Activated T-helper 2 cell treated with anti-CD3 and anti-CD28 coated beads, Interferon-gamma antibody, Interleukin-2, Interleukin-4, amounts not matched to agents 10 μg/mL and 5 μg/mL and 100 μg/mL, durations not matched to agents 14 hours and 24 hours and 36 hours (primary cell): Measurements from ENCODE around the gene PTH2. TPM values are rescaled to one million over a fixed set of nuclear protein-coding genes. Genes with fewer than 3 reads are reported as not detected.
"Not testable (repeated sequence)": the region's sequence is repeated elsewhere in the genome, so short reads cannot be mapped to it uniquely, and the experiment has no call there.

Source experiments
- DNase-seq: peaks from one replicate; pipeline ENCODE4 v3.0.0; 2021; ENCODE audit warnings: low spot score
- H3K27ac Mint-ChIP-seq: one replicate; pipeline ENCODE4 v1.8.0; 2021; ENCODE audit warnings: mixed read lengths
- H3K27me3 Mint-ChIP-seq: one replicate; pipeline ENCODE4 v1.8.0; 2021; ENCODE audit warnings: low read depth, mixed read lengths
- H3K36me3 Mint-ChIP-seq: one replicate; pipeline ENCODE4 v1.8.0; 2021; ENCODE audit warnings: low read depth, mixed read lengths
- H3K4me1 Mint-ChIP-seq: one replicate; pipeline ENCODE4 v1.8.0; 2021; ENCODE audit warnings: low read depth, mixed read lengths
- H3K4me3 Mint-ChIP-seq: one replicate; pipeline ENCODE4 v1.8.0; 2021; ENCODE audit warnings: low read depth, mild to moderate bottlenecking, moderate library complexity, mixed read lengths
- H3K9me3 Mint-ChIP-seq: one replicate; pipeline ENCODE4 v1.8.0; 2021; ENCODE audit warnings: mixed read lengths
- intact Hi-C: fragments of 100-400 bp; cut with micrococcal nuclease; formaldehyde crosslinking; loops from one replicate; pipeline ENCODE4 v1.15.1; 2023
- total RNA-seq: library from RNA; stranded (reverse); gene quantifications from 2 replicates; pipeline ENCODE4 v1.2.3, GENCODE V29; 2022

Gene PTH2
- total RNA-seq, 1 donor from 2014 or later: not detected

DNA sequence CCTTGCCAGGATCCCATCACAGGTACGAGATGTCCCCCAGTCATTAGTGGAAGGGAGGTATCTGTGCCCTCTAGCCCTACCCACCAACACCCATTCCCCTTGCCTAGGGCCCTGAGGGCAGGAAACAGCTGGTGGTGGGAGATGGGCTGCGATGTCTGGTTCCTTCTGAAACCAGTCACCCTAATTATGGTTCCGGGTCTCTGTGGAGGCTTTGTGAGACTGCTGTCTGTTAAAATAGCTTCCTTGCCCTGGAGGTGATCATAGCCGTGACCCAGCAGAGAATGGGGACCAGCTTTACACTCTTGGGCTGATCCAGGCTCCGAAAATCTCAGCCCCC, 35.3 kb upstream of the PTH2 start:
- Mint-ChIP-seq H3K4me3 (no peak overlapping the region), H3K4me1 (peaks cover 6% of the 10 kb centered on the region), H3K9me3 (no peaks in the 10 kb centered on the region), H3K27ac (no peak overlapping the region), H3K27me3 (no peaks in the 10 kb centered on the region), H3K36me3 (peaks cover 16% of the 10 kb centered on the region)
- intact Hi-C loops: no loop called here
- no peak for DNase-seq

DNA sequence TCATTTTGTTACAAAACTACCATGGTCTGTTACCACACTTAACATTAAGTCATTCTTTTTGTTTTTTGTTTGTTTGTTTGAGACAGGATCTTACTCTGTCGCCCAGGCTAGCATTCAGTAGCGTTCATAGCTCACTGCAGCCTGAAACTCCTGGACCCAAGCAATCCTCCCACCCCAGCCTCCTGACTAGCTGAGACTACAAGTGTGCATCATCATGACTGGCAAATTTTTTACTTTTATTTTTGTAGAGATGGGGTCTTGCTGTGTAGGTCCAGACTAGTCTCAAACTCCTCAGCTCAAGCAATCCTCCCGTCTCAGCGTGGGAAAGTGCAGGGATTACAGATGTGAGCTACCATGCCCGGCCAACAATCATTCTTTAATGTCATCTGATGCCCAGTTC, 33.1 kb upstream of the PTH2 start:
- H3K9me3 Mint-ChIP-seq: no peaks in the 10 kb centered on the region
- H3K27ac Mint-ChIP-seq: peak overlapping the region; percentile 38
- peaks cover 18% of the 10 kb centered on the region for H3K4me1 Mint-ChIP-seq
- peaks cover 21% of the 10 kb centered on the region for H3K36me3 Mint-ChIP-seq
- intact Hi-C loops: no loop called here
- H3K27me3 Mint-ChIP-seq: no peaks in the 10 kb centered on the region
- H3K4me3 Mint-ChIP-seq: peak overlapping the region; percentile 17
- no peak for DNase-seq

DNA sequence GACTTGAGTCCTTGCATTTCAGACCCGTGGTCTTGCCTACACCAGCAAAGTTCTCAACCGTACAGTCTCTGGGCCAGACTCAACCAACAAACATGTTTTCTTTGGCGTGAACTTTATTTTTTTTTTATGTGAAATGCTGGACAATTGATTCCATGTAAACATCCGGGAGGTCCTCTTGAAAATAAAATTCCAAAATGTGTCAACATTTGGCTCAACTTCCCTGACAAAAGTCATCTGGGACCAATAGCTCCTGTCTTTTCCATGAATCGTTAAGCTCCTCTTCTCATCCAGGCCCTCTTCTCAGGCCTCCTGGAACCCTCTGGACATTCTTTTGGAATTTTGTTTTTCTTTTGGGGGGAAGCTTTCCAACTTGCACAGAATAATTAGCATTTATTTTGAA, 32.5 kb upstream of the PTH2 start:
- H3K9me3 Mint-ChIP-seq: no peaks in the 10 kb centered on the region
- intact Hi-C loops: no loop called here
- no peak for DNase-seq
- no peak overlapping the region for H3K4me3 Mint-ChIP-seq
- no peaks in the 10 kb centered on the region for H3K27me3 Mint-ChIP-seq
- peaks cover 23% of the 10 kb centered on the region for H3K36me3 Mint-ChIP-seq
- H3K27ac Mint-ChIP-seq: peak overlapping the region; percentile 38
- H3K4me1 Mint-ChIP-seq: peaks cover 18% of the 10 kb centered on the region

DNA sequence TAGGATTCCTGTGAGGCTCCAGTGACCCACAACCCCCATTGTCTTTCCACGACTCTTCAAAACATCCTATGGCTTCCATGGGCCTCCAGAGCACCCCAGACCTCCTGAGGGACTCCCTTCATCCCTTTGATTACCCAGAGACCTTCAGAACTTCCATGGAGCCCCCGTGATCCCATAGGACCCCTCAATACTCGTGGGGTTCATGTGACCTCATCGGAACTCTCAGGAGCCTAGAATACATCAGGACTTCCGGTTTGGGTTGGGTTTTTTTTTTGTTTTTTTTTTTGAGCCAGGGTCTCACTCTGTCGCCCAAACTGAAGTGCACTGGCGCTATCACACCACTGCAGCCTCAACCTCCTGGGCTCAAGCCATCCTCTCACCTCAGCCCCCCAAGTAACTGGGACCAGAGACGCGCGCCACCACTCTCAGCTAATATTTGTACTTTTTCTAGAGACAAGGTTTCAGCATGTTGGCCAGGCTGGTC, 30.6 kb upstream of the PTH2 start:
- DNase-seq: no peak
- no peaks in the 10 kb centered on the region for H3K27me3 Mint-ChIP-seq
- intact Hi-C loops: loop anchor here (1.0 to 5.0 kb wide), 2 partner anchors 16 to 44 kb away; partner anchors contain the start of gene RPS11
- H3K36me3 Mint-ChIP-seq: peaks cover 38% of the 10 kb centered on the region
- H3K4me3 Mint-ChIP-seq: peak overlapping the region; percentile 99
- H3K27ac Mint-ChIP-seq: peak overlapping the region; percentile 100
- no peaks in the 10 kb centered on the region for H3K9me3 Mint-ChIP-seq
- H3K4me1 Mint-ChIP-seq: peaks cover 24% of the 10 kb centered on the region

DNA sequence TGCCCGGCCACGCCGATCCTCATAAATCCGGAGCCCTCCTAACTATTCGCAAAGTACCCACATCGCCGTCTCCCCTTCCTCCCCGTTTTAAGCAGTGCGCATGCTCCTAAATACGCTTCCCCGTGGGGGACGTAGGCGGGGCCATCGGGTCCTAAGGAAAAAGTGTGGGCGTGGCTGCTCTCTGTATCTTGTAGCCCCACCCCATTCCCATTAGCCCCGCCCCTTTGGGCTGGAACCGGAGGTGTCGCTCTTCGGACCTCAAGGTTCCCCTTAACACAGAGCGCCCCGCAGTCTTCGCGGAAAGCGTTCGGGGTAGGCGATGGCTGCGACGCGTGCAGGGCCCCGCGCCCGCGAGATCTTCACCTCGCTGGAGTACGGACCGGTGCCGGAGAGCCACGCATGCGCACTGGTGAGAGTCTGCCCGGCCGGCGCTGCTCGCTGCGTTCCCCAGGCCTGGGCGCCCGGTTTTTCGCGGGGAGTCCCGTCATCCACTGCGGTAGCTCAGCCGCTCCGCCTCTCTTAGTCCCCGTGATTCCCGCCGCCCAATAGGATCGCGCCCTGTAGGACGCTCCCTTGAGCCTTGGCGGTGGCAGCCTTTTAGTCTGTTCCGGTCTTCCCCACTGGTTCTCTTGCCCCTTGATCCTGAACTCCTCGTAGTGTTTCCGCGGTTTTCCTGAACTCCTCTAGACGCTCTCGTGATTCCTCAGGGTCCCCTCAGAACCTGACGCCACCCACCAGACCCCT, 29.9 kb upstream of the PTH2 start, which contains the start of gene ALDH16A1:
TSS of gene ALDH16A1 (plus strand) at position 213 of the 744 bp plus-strand sequence. CDS start at position 320, 107 bp downstream.
- no peaks in the 10 kb centered on the region for H3K27me3 Mint-ChIP-seq
- intact Hi-C loops: loop anchor here (1.0 to 5.0 kb wide), 2 partner anchors 16 to 44 kb away; partner anchors contain the start of gene RPS11
- no peaks in the 10 kb centered on the region for H3K9me3 Mint-ChIP-seq
- peak within 1 kb of the TSS; percentile 99 for H3K4me3 Mint-ChIP-seq
- H3K27ac Mint-ChIP-seq: peak within 1 kb of the TSS; percentile 100
- H3K4me1 Mint-ChIP-seq: peaks cover 29% of the 10 kb centered on the region
- DNase-seq: peak; percentile 98
- H3K36me3 Mint-ChIP-seq: peaks cover 44% of the 10 kb centered on the region

DNA sequence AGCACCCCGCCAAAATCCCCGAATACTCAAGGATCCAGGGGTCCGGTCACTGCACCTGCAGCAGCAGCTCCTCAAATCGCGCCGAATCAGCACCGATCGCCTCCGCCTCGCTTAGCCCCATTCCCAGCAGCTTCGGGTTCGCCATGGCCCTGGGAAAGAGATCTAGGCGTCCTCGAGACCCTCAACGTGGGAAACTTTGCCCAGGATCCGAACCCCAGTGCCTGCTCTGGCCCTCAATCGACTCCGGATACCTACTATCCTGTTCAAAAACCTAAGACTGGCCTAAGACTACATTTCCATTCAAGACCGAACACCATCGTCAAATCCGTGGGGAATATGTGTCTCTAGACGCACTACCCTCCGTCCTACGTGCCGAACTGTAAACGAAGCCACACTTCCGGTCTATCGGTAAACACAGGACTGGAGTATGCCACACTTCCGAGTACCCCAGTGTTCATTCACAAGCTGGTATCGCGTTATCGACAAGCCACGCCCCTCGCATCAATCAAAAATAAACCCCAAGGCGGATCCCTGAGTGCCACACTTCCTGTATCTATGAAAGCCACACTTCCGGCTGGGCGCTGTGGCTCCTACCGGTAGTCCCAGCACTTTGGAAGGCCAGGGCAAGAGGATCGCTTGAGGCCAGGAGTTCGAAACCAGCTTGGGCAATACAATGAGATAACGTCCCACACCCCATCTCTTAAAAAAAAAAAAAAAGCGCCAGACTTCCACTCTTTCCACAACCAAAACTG, 28.4 kb upstream of the PTH2 start, which contains the start of gene PIH1D1:
TSS of gene PIH1D1 (minus strand) at position 385 of the 752 bp plus-strand sequence. CDS start at position 145, 240 bp downstream.
- peak; percentile 95 for DNase-seq
- no peaks in the 10 kb centered on the region for H3K9me3 Mint-ChIP-seq
- peaks cover 30% of the 10 kb centered on the region for H3K4me1 Mint-ChIP-seq
- no peaks in the 10 kb centered on the region for H3K27me3 Mint-ChIP-seq
- H3K27ac Mint-ChIP-seq: peak within 1 kb of the TSS; percentile 100
- H3K4me3 Mint-ChIP-seq: peak within 1 kb of the TSS; percentile 99
- H3K36me3 Mint-ChIP-seq: peaks cover 48% of the 10 kb centered on the region
- intact Hi-C loops: loop anchor here (1.0 to 5.0 kb wide), 2 partner anchors 8 to 46 kb away; partner anchors contain the start of gene RPS11

DNA sequence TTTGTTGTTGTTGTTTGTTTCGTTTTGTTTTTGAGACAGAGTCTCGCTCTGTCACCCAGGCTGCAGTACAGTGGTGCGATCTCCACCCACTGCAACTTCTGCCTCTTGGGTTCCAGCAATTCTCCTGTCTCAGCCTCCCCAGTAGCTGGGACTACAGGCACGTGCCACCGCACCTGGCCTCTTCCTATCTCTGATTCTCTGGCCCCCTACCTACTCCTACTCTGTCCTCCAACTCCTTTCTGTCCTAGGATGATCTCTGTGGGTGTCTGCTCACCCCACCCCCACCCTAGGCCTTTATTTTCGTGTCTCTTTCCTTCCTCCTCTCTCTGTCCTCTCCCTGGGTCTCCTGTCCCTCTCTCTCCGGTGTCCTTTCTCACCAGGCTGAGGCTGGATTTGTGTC, 27.2 kb upstream of the PTH2 start:
- H3K27me3 Mint-ChIP-seq: no peaks in the 10 kb centered on the region
- DNase-seq: no peak
- H3K4me1 Mint-ChIP-seq: peaks cover 29% of the 10 kb centered on the region
- no peaks in the 10 kb centered on the region for H3K9me3 Mint-ChIP-seq
- intact Hi-C loops: loop anchor here (5.0 kb wide), 1 partner anchor 47 kb away; the partner anchor contains the start of gene RPS11
- peaks cover 52% of the 10 kb centered on the region for H3K36me3 Mint-ChIP-seq
- H3K4me3 Mint-ChIP-seq: peak overlapping the region; percentile 96
- peak overlapping the region; percentile 100 for H3K27ac Mint-ChIP-seq

DNA sequence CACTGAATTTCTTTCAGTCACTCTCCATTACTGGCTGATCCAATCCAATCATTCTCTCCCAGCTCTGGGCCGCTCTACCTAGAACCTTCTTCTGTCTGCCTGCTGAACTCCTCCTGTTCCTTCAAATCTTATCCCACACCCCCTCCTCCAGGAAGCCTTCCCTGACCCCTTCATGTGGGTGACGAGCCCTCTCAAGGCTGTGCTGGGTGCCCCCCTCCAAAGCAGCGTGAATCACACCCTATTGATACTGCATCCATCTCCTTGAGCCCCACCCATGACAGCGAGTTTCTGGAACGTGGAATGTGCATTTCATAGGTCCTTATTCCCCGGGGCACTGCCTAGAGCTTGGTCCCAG, 25.2 kb upstream of the PTH2 start:
- H3K9me3 Mint-ChIP-seq: no peaks in the 10 kb centered on the region
- H3K4me3 Mint-ChIP-seq: peak overlapping the region; percentile 46
- intact Hi-C loops: no loop called here
- H3K27me3 Mint-ChIP-seq: no peaks in the 10 kb centered on the region
- no peak for DNase-seq
- peak overlapping the region; percentile 5 for H3K27ac Mint-ChIP-seq
- peaks cover 57% of the 10 kb centered on the region for H3K36me3 Mint-ChIP-seq
- peaks cover 38% of the 10 kb centered on the region for H3K4me1 Mint-ChIP-seq

DNA sequence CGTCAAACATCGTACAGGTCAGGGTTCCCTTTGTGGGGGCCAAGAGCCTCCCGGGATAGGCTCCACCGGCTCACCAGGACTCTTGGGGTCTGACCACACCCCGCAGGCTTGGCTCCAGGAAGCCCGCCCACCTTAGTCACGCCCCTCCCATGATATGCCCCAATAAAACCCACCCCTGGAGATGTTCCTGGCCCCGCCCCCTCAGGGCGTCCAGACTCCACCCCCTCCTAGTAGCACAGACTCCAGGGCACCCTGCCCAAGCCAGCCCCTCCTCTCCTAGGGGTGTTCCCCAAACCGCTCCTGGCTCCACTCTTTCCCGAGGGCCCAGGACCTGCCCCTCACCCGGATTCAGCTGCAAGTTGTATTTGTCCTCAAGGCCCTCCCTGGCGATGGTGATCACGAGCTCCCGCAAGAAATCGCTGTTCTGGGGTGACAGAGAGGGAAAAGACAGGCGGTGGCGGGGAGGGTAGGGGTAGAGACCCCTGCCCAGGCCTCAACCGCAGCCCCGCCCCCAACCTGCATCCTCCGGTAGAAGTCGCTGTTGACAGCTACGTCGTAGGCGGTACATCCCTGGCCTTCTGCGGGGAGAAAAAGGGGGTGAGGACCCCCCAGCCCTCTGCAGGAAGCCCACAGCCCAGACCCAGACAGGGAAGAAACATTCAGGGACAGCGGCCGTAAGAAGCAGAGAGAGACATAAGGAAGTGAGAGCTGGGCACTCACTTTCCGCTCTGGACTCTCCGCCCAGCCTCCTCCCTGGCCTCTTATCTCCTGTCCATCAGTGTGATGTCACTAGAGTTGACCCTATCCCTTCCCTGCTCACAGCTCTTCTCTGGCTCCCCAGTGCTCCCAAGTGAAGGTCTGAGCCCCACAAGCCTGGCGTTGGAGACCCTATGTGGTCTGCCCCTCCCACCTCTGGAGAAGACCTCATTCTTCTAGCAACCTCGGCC, 24.5 kb upstream of the PTH2 start:
- H3K9me3 Mint-ChIP-seq: no peaks in the 10 kb centered on the region
- peaks cover 57% of the 10 kb centered on the region for H3K36me3 Mint-ChIP-seq
- H3K4me1 Mint-ChIP-seq: peaks cover 35% of the 10 kb centered on the region
- no peak overlapping the region for H3K4me3 Mint-ChIP-seq
- H3K27me3 Mint-ChIP-seq: peaks cover under 1% of the 10 kb centered on the region
- no peak for DNase-seq
- H3K27ac Mint-ChIP-seq: no peak overlapping the region
- intact Hi-C loops: no loop called here

DNA sequence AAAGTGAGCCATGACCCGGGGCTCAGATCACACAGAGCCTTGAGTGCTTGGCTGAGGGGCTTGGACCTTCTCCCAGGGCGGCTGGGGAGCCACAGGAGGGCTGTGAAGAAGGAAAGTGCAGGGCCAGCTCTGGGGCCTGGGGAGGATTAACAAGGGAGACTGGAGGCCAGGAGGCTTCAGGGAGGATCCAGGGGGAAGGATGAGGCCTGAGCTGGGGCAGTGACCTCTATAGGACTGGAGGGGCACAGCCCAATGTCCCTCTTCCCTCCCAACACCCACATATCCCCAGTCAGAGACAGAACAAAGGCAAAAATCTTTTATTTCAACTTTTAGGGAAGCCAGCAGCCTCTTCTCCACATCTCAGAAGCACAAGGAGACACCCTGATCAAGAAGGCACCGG, 22.8 kb upstream of the PTH2 start:
- no peak for DNase-seq
- H3K9me3 Mint-ChIP-seq: no peaks in the 10 kb centered on the region
- no peak overlapping the region for H3K4me3 Mint-ChIP-seq
- intact Hi-C loops: no loop called here
- H3K27ac Mint-ChIP-seq: no peak overlapping the region
- peaks cover 50% of the 10 kb centered on the region for H3K36me3 Mint-ChIP-seq
- H3K27me3 Mint-ChIP-seq: peaks cover 13% of the 10 kb centered on the region
- peaks cover 37% of the 10 kb centered on the region for H3K4me1 Mint-ChIP-seq

DNA sequence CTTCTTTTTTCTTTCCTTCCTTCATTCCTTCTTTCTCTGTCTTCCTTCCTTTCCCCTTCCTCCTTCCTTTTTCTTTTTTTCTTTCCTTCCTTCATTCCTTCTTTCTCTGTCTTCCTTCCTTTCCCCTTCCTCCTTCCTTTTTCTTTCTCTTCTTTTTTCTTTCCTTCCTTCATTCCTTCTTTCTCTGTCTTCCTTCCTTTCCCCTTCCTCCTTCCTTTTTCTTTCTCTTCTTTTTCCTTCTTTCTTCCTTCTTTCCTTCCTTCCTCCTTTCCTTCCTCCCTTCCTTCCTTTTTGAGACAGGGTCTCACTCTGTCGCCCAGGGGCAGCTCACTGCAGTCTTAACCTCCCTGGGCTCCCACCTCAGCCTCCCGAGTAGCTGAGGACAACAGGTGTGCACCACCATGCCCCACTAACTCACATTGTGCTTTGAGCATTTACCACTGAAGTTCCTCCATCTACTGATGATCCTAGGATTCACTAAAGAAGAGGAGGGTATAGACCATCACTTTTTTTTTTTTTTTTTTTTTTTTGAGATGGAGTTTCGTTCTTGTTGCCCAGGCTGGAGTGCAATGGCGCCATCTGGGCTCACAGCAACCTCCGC, 21.0 kb upstream of the PTH2 start:
- H3K9me3 Mint-ChIP-seq, intact Hi-C loops, DNase-seq: not testable (repeated sequence)
- H3K36me3 Mint-ChIP-seq: peaks cover 34% of the 10 kb centered on the region
- H3K27ac Mint-ChIP-seq: peak overlapping the region; percentile 82
- H3K4me3 Mint-ChIP-seq: peak overlapping the region; percentile 78
- H3K4me1 Mint-ChIP-seq: peaks cover 35% of the 10 kb centered on the region
- H3K27me3 Mint-ChIP-seq: peaks cover 30% of the 10 kb centered on the region
